Forelimb muscle (tissue), 1 donor: Measurements from ENCODE around the gene BTG1. TPM values are rescaled to one million over a fixed set of nuclear protein-coding genes. Genes with fewer than 3 reads are reported as not detected.

Experiments
- DNase-seq: peaks from one replicate; pipeline ENCODE4 v3.0.0-alpha.2; 2013; ENCODE audit warnings: low read depth
- polyA plus RNA-seq: library from polyadenylated mRNA; unstranded; fragments of 120-200 nt; gene quantifications from one replicate; pipeline ENCODE4 v1.2.1, GENCODE V29; 2013; ENCODE audit not compliant: insufficient read length

Gene BTG1
- polyA plus RNA-seq, result 50.2 TPM

GRCh38 chr12:92145731-92146496 lies at the start of gene BTG1:
Gene BTG1 (minus strand): TSS chr12:92145846. CDS start chr12:92145535, 311 bp downstream.
- peak; percentile 99 for DNase-seq

- no peak for DNase-seq
Observed at GRCh38 chr12:92194561-92194960, 48.9 kb upstream of the BTG1 start.

GRCh38 chr12:92193846-92194245 lies 48.2 kb upstream of the BTG1 start:
- no peak for DNase-seq

GRCh38 chr12:92193063-92193462 lies 47.4 kb upstream of the BTG1 start:
- DNase-seq, result no peak

DNA sequence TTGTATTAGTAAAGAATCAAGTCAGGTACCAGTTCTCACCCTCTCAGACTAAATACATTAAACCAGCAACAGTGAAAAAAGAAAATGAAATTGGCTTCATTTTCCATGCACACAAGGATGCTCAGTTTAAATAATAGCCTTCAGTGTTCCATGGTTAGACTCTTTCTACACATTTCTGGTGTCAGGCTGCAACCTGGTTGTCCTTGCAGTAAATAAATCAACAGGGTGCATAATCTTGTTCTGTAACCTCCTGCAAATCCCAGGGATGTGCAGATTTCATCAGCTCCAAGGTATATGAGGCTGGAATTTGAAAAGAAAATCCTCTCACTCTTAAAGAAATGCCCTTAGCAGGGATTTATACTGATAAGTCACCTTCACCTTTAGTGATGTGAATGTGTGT lies 46.7 kb upstream of the BTG1 start:
- DNase-seq, result no peak

GRCh38 chr12:92191061-92191460 lies 45.4 kb upstream of the BTG1 start:
- DNase-seq, result no peak

GRCh38 chr12:92188517-92189188 lies 43.0 kb upstream of the BTG1 start:
- no peak for DNase-seq

DNA sequence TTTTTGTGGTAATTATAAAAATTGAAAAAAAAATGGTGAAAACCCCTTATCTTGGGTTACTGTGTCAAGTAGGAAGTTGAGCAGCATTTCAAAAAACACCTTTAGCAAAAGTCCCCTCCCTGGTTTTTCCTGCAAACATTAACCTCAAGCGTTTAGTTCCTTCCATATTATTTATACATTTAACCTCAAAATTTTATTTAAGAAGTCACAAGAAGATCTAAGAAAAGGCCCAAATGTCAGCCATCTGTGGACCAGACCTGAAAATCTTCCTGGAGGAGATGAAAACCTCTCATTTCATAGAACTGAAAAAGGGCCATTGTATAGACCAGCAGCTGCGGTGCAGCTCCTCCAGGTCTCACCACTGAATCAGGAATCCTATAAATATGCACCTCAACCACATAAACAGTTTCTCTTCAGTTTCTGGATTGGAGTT lies 40.4 kb upstream of the BTG1 start:
- no peak for DNase-seq

DNA sequence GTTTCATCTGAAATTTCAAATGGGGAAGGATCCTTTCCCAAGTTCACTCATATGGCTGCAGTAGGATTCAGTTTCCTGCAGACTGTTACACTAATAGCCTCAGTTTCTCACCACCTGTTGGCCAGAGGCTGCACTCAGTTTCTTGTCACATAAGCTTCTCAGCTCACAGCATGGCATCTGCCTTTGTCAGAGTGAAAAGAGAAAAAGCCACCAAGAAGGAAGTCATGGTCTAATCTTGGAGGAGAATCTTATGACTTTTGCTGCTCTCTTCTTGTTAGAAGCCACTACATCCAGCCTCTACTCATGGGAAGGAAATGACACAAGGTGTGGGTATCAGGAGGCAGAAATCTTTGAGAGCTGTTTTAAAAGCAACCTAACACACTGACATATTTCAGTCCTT lies 39.4 kb upstream of the BTG1 start:
- DNase-seq, result no peak

DNA sequence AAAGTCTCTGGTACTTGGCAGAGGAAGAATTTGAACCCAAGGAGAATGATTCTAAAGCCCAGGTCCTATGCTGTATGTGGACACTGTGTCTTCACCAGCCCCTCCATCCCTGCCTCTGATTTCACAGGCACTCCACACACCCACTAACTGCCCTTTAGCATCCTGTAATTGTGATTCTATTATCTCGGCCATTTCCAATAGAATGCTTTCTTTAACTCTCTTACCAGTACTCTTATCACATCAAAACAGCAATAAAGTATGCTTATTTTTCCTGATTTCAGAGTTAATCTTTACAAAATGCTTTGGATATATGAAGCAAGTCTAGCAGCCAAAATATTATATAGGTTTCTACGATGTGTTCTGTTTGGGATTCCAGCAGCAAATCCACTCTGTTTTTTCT lies 37.9 kb upstream of the BTG1 start:
- no peak for DNase-seq

DNA sequence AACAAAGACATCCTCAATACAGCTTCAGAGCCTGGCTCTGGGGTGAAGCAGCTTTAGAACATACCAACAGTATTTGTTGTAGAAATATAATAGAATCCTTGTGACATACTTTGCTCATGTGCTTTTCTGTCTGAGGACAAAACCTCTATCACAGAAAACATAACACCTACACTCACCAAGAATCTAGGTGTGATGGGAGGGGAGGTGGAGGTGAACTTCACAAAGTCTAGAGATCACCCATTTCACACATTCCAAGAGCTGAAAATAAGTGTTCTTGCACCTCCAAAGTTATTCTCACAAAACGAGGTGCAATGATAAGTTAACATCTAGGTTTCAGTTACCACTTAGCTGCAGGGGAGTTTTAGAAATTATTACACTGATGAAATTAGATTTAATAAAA lies 32.7 kb upstream of the BTG1 start:
- DNase-seq, result no peak

DNA sequence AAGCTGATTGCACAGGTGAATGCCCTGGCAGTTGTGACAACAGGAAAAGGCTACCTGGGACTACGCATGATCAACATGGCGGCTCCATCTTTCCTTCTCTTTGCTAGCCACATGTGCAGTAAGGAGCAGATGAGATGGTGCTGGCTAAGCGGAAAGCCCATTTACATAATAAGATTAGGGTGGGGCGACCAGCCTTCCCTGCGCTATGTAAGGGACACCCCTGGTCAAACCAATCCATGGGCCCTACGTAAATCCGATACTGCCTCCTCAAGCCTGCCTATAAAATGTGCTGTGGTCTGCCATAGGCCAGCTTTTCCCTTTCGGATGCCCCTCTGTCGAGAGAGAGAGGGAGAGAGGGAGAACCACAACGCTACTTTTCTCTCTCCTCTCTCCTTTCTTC lies 31.0 kb upstream of the BTG1 start:
- DNase-seq, result no peak

DNA sequence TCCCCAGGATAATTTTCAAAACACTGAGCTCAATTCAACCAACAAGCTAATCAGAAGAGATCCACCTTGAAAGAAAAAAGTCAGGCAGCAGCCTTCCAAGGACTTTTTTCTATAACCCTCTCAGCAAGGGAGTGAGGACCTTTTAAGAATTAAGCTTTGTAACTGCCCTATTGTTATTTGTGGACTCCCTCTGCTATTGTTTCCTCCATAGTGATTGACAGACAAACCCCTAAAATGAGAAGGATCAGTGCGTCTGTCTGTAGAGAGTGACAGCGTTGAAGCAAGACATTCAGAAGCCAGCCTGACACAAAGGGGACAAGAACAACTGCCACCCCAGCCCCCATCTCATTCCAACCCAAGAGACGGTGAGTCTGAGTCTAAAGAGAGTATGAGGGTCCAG lies 30.3 kb upstream of the BTG1 start:
- no peak for DNase-seq

DNA sequence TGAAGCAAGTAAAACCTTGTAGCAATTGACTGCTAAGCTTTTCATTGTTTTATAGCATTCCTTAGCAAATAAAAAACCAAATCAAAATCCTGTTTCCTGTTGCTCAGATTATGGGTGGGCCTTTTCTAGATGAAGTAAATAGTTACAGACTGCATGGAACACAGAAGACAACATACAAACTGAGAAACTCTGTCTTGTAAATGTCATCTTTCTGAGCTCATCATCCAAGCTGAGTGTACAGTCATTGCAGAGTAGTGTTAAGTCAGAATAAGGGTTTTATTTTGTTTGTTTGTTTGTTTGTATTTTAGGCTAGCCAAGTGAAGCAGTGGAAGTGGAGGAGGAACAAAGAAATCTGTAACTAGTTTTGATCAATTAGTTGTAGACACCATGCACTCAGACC lies 24.4 kb upstream of the BTG1 start:
- no peak for DNase-seq

DNA sequence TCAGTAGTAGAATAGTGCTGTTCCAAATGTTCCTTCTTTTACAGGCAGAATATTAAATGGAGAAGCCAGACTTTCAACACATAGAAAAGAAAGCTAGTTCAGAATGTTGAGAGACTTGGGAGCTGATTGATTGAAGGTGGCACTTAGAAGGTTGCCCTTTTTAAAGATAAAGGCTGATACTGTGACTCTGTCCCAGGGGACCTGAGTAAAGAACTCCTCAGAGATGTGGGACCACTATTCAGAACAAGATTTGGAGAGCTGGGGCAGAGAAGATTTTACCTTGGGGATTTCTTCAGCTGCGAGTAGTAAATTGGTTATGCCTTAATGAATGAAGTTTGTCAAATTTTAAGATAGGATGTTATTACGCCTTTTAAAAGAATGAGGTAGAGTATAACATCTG lies 21.4 kb upstream of the BTG1 start:
- no peak for DNase-seq

- no peak for DNase-seq
Observed at GRCh38 chr12:92164712-92165111, 19.1 kb upstream of the BTG1 start.

DNA sequence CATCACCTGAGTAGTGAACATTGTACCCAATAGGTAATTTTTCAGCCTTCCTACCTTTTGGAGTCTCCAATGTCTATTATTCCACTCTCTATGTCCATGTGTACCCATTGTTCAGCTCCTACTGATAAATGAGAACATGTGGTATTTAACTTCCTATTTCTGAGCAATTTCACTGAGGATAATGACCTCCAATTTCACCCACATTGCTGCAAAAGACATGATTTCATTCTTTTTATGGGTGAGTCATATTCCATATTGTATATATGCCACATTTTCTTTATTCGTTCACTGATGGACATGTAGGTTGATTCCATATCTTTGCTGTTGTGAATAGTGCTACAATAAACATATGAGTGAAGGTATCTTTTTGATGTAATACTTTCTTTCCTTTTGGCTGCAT lies 16.4 kb upstream of the BTG1 start:
- no peak for DNase-seq

GRCh38 chr12:92158796-92159439 lies 13.3 kb upstream of the BTG1 start:
- DNase-seq, result no peak

DNA sequence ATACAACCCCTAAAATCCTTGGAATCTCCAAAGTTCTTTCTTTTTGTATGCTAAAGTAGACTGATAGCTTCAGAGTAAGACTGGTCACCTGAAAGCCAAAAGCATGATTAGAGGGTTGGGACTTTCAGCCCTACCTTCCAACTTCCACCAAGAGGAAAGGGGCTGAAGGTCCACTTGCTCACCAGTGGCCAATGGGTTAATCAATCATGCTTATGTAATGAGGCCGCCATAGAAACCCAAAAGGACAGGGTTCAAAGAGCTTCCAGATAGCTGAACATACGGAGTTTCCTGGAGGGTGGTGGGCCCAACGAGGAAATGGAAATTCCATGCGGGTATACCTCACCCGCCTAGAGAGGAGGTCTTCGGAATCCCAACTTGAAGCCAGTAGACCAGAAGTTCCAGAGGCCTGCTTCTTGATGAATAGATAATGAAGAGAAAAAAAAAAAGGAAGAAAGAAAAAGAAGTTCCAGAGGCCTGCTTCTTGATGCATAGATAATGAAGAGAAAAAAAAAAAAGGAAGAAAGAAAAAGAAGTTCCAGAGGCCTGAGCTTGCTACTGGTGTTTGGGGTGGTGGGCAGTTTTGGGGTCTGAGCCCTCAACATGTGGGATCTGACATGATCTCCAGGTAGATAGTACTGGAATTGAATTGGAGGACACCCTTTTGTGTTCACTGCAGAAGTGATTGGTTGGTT lies 11.2 kb upstream of the BTG1 start:
- no peak for DNase-seq

DNA sequence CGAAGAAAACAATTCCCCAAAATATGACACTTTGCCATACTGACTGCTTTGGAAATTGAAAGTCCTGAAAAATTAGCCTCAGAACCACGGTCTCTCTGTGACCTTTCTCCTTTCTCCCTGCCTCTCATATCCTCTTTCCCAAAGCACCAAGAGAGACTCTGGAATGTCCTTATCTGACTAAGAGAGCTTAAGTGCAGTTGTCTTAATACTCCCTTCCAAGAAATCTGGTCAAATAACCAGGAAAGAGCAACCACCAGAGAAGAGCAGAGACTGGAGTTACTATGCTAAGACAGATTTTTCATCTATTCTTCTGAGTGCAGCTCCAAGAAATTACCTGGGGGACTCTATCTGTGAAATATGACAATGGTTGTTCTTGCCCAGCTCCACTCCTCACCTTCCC lies 10.5 kb upstream of the BTG1 start:
- no peak for DNase-seq

GRCh38 chr12:92155733-92156132 lies 10.1 kb upstream of the BTG1 start:
- no peak for DNase-seq

- no peak for DNase-seq
Observed at GRCh38 chr12:92151916-92152315, 6.3 kb upstream of the BTG1 start.
